Hepatocyte (in vitro differentiated cells): ENCODE data around the gene CCDC83. TPM values are rescaled to one million over a fixed set of nuclear protein-coding genes. Genes with fewer than 3 reads are reported as not detected.

Source experiments
- DNase-seq: peaks from one replicate; pipeline ENCODE4 v3.0.0-alpha.2; 2016; ENCODE audit warnings: low spot score
- H2AFZ ChIP-seq: fragments of 200-600 bp; sonication (generic); 2 replicates; pipeline ENCODE4 v1.6.0; 2016; ENCODE audit warnings: antibody characterized with exemption, mild to moderate bottlenecking
- H3K27ac ChIP-seq: fragments of 200-600 bp; sonication (generic); 2 replicates; pipeline ENCODE4 v1.5.1; 2016; ENCODE audit warnings: mild to moderate bottlenecking
- H3K27me3 ChIP-seq: fragments of 200-600 bp; sonication (generic); 2 replicates; pipeline ENCODE4 v1.6.1; 2016
- H3K36me3 ChIP-seq: fragments of 200-600 bp; sonication (generic); replicated peaks from 2 replicates; pipeline ENCODE4 v1.5.1; 2016; ENCODE audit warnings: low read depth; ENCODE audit not compliant: insufficient read depth
- H3K4me1 ChIP-seq: fragments of 200-600 bp; sonication (generic); 2 replicates; pipeline ENCODE4 v1.5.1; 2016; ENCODE audit warnings: mild to moderate bottlenecking, moderate library complexity; ENCODE audit not compliant: insufficient read depth
- H3K4me2 ChIP-seq: fragments of 200-600 bp; sonication (generic); 2 replicates; pipeline ENCODE4 v1.6.0; 2016
- H3K4me3 ChIP-seq: fragments of 200-600 bp; sonication (generic); 2 replicates; pipeline ENCODE4 v1.5.1; 2016; ENCODE audit warnings: mild to moderate bottlenecking
- H3K79me2 ChIP-seq: fragments of 200-600 bp; sonication (generic); 2 replicates; pipeline ENCODE4 v1.6.0; 2017; ENCODE audit warnings: mild to moderate bottlenecking
- H3K9me2 ChIP-seq: fragments of 200-600 bp; sonication (generic); replicated peaks from 2 replicates; pipeline ENCODE4 v1.6.0; 2017; ENCODE audit warnings: mild to moderate bottlenecking; ENCODE audit not compliant: insufficient read depth
- H3K9me3 ChIP-seq: fragments of 200-600 bp; sonication (generic); 2 replicates; pipeline ENCODE4 v1.5.1; 2016; ENCODE audit warnings: low read depth, mild to moderate bottlenecking
- H4K20me1 ChIP-seq: fragments of 200-600 bp; sonication (generic); 2 replicates; pipeline ENCODE4 v1.6.0; 2016; ENCODE audit warnings: mild to moderate bottlenecking; ENCODE audit not compliant: insufficient read depth, poor library complexity, severe bottlenecking
- CTCF ChIP-seq: fragments of 200-600 bp; sonication (generic); IDR thresholded peaks from 2 replicates; pipeline ENCODE4 v1.5.1; 2016; ENCODE audit warnings: antibody characterized with exemption, mild to moderate bottlenecking; ENCODE audit not compliant: poor library complexity
- EZH2 ChIP-seq: fragments of 200-600 bp; sonication (generic); IDR thresholded peaks from 2 replicates; pipeline ENCODE4 v1.6.1; 2016; ENCODE audit warnings: antibody characterized with exemption, mild to moderate bottlenecking, borderline replicate concordance
- EZH2phosphoT487 ChIP-seq: fragments of 200-600 bp; sonication (generic); IDR thresholded peaks from one replicate; pipeline ENCODE4 v1.6.1; 2018; ENCODE audit warnings: antibody characterized with exemption, mild to moderate bottlenecking, low read depth, moderate library complexity; ENCODE audit not compliant: unreplicated experiment, severe bottlenecking
- WGBS: methylation state at CpG from one replicate; pipeline ENCODE4 v1.1.6; 2016; ENCODE audit warnings: low lambda C conversion rate; ENCODE audit errors: missing lambda C conversion rate; 5-methylcytosine and 5-hydroxymethylcytosine counted together
- polyA plus RNA-seq: library from polyadenylated mRNA; unstranded; fragments of >200 nt; fragmentation: Nextera tagmentation; extraction: Ambion mirVana; gene quantifications from 2 replicates; pipeline ENCODE4 v1.2.1, GENCODE V29; 2016
- total RNA-seq: library from RNA; depleted of rRNA; stranded (reverse); fragments of >200 nt; gene quantifications from 2 replicates; pipeline ENCODE4 v1.2.3, GENCODE V29; 2014

The CCDC83 gene
- total and polyA plus RNA-seq, 2 experiments from 2014 or later = not detected

- H3K9me3 ChIP-seq = no peaks in the 10 kb centered on the region
- H3K36me3 ChIP-seq = no peaks in the 10 kb centered on the region
- H3K27ac ChIP-seq = no peak overlapping the region
- no peak overlapping the region for H3K4me3 ChIP-seq
- no peaks in the 10 kb centered on the region for H4K20me1 ChIP-seq
- H2AFZ ChIP-seq = no peak overlapping the region
- DNase-seq = no peak
- no peak for TF ChIP-seq EZH2phosphoT487
- no peak for TF ChIP-seq EZH2
- no peak for TF ChIP-seq CTCF
- H3K9me2 ChIP-seq = no peaks in the 10 kb centered on the region
- H3K79me2 ChIP-seq = no peaks in the 10 kb centered on the region
- no peaks in the 10 kb centered on the region for H3K27me3 ChIP-seq
- WGBS = 95% methylated on average over 4 of the region's 4 CpGs
- H3K4me1 ChIP-seq = no peaks in the 10 kb centered on the region
- H3K4me2 ChIP-seq = no peak overlapping the region
Measured at GRCh38 chr11:85903406-85903805, 48.2 kb downstream of the CCDC83 start.

- Histone ChIP-seq H3K4me3 (no peak overlapping the region), H3K9me3 (no peaks in the 10 kb centered on the region), H3K79me2 (no peaks in the 10 kb centered on the region), H3K36me3 (no peaks in the 10 kb centered on the region), H4K20me1 (no peaks in the 10 kb centered on the region), H3K9me2 (no peaks in the 10 kb centered on the region), H2AFZ (no peak overlapping the region), H3K27ac (no peak overlapping the region), H3K4me1 (no peaks in the 10 kb centered on the region), H3K4me2 (no peak overlapping the region), H3K27me3 (no peaks in the 10 kb centered on the region)
- WGBS = 97% methylated on average over 3 of the region's 3 CpGs
- DNase-seq = no peak
- TF ChIP-seq EZH2phosphoT487 (no peak), EZH2 (no peak), CTCF (no peak)
Measured at GRCh38 chr11:85903811-85904210, 48.6 kb downstream of the CCDC83 start.

- Histone ChIP-seq H3K4me1 (no peaks in the 10 kb centered on the region), H3K4me2 (no peak overlapping the region), H3K27ac (no peak overlapping the region), H3K27me3 (no peaks in the 10 kb centered on the region), H3K36me3 (no peaks in the 10 kb centered on the region), H3K4me3 (no peak overlapping the region), H4K20me1 (no peaks in the 10 kb centered on the region), H3K9me2 (no peaks in the 10 kb centered on the region), H3K9me3 (no peaks in the 10 kb centered on the region), H2AFZ (no peak overlapping the region), H3K79me2 (no peaks in the 10 kb centered on the region)
- no peak for DNase-seq
- no peak for TF ChIP-seq EZH2phosphoT487
- TF ChIP-seq EZH2 = no peak
- TF ChIP-seq CTCF = no peak
- 63% methylated on average over 2 of the region's 2 CpGs for WGBS
Measured at GRCh38 chr11:85912414-85912813, 57.2 kb downstream of the CCDC83 start.

GRCh38 chr11:85913513-85913912, 58.3 kb downstream of the CCDC83 start:
- Histone ChIP-seq H3K27me3 (no peaks in the 10 kb centered on the region), H3K4me3 (no peak overlapping the region), H3K36me3 (no peaks in the 10 kb centered on the region), H3K27ac (no peak overlapping the region), H4K20me1 (no peaks in the 10 kb centered on the region), H3K9me3 (no peaks in the 10 kb centered on the region), H2AFZ (no peak overlapping the region), H3K9me2 (no peaks in the 10 kb centered on the region), H3K4me2 (no peak overlapping the region), H3K79me2 (no peaks in the 10 kb centered on the region), H3K4me1 (no peaks in the 10 kb centered on the region)
- TF ChIP-seq EZH2phosphoT487 (no peak), CTCF (no peak), EZH2 (no peak)
- no peak for DNase-seq
